ENCODE measurements around the gene CERS6. TPM values are rescaled to one million over a fixed set of nuclear protein-coding genes. Genes with fewer than 3 reads are reported as not detected.

CERS6 gene
- total and polyA plus RNA-seq, 4 donors: 4.2 to 20.4 (median 10.1) TPM

GRCh38 chr2:168445960-168446359 lies 10.1 kb upstream of the CERS6 start (continued):
- TF ChIP-seq, protein P1, sequence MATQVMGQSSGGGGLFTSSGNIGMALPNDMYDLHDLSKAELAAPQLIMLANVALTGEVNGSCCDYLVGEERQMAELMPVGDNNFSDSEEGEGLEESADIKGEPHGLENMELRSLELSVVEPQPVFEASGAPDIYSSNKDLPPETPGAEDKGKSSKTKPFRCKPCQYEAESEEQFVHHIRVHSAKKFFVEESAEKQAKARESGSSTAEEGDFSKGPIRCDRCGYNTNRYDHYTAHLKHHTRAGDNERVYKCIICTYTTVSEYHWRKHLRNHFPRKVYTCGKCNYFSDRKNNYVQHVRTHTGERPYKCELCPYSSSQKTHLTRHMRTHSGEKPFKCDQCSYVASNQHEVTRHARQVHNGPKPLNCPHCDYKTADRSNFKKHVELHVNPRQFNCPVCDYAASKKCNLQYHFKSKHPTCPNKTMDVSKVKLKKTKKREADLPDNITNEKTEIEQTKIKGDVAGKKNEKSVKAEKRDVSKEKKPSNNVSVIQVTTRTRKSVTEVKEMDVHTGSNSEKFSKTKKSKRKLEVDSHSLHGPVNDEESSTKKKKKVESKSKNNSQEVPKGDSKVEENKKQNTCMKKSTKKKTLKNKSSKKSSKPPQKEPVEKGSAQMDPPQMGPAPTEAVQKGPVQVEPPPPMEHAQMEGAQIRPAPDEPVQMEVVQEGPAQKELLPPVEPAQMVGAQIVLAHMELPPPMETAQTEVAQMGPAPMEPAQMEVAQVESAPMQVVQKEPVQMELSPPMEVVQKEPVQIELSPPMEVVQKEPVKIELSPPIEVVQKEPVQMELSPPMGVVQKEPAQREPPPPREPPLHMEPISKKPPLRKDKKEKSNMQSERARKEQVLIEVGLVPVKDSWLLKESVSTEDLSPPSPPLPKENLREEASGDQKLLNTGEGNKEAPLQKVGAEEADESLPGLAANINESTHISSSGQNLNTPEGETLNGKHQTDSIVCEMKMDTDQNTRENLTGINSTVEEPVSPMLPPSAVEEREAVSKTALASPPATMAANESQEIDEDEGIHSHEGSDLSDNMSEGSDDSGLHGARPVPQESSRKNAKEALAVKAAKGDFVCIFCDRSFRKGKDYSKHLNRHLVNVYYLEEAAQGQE (IDR thresholded peaks at IDR 0.05): no peak
- TF ChIP-seq GABPA (IDR thresholded peaks at IDR 0.05 in 1 of 2, conservative IDR thresholded peaks at IDR 0.05 in 1 of 2) (no peak), NR2F2 (IDR thresholded peaks at IDR 0.05) (no peak), RAD21 (IDR thresholded peaks at IDR 0.05) (no peak), FOXA1 (IDR thresholded peaks at IDR 0.05) (no peak), YY1 (IDR thresholded peaks at IDR 0.05) (no peak), JUND (IDR thresholded peaks at IDR 0.05) (no peak), HNF4G (IDR thresholded peaks at IDR 0.05) (no peak), RXRA (IDR thresholded peaks at IDR 0.05) (no peak), HNF4A (conservative IDR thresholded peaks at IDR 0.05) (no peak), EGR1 (IDR thresholded peaks at IDR 0.05; ENCODE audit: low read depth in 2 of 2) (no peak), FOXA2 (IDR thresholded peaks at IDR 0.05) (no peak)
- TF ChIP-seq, protein P2, sequence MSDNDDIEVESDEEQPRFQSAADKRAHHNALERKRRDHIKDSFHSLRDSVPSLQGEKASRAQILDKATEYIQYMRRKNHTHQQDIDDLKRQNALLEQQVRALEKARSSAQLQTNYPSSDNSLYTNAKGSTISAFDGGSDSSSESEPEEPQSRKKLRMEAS (IDR thresholded peaks at IDR 0.05): no peak

- Histone ChIP-seq H3K27me3 (ENCODE audit: control insufficient read depth in 4 of 4, insufficient read depth in 4 of 4, low read length in 3 of 4) (no peaks in the 10 kb centered on the region), H3K27ac (ENCODE audit: low read depth in 1 of 2, low read length in 2 of 2) (no peak overlapping the region), H3K4me1 (ENCODE audit: control insufficient read depth in 4 of 4, insufficient read depth in 4 of 4, low read length in 3 of 4) (no peaks in the 10 kb centered on the region), H3K9ac (ENCODE audit: low read depth in 1 of 2, low read length in 2 of 2) (no peak overlapping the region), H3K4me3 (ENCODE audit: low read depth in 1 of 3, low read length in 3 of 3) (no peak overlapping the region), H3K36me3 (ENCODE audit: control insufficient read depth in 4 of 4, insufficient read depth in 3 of 4, low read depth in 1 of 4, low read length in 3 of 4) (no peaks in the 10 kb centered on the region), H3K9me3 (ENCODE audit: control insufficient read depth in 4 of 4, low read length in 3 of 4) (no peaks in the 10 kb centered on the region)
- no peak for DNase-seq (ENCODE audit: low spot score)
- TF ChIP-seq FOXA1 (IDR thresholded peaks at IDR 0.05) (no peak), ZBTB33 (IDR thresholded peaks at IDR 0.05) (no peak), FOXA2 (IDR thresholded peaks at IDR 0.05) (no peak), HNF4A (conservative IDR thresholded peaks at IDR 0.05) (no peak), TAF1 (conservative IDR thresholded peaks at IDR 0.05) (no peak), EGR1 (IDR thresholded peaks at IDR 0.05; ENCODE audit: low read depth in 2 of 2) (no peak), JUND (IDR thresholded peaks at IDR 0.05) (no peak), NR2F2 (IDR thresholded peaks at IDR 0.05) (no peak), SP1 (IDR thresholded peaks at IDR 0.05) (no peak), CTCF (IDR thresholded peaks at IDR 0.05; ENCODE audit: low read depth, low read length, missing input control) (no peak), RXRA (IDR thresholded peaks at IDR 0.05) (no peak), YY1 (IDR thresholded peaks at IDR 0.05) (no peak), GABPA (IDR thresholded peaks at IDR 0.05 in 1 of 2, conservative IDR thresholded peaks at IDR 0.05 in 1 of 2) (no peak), RAD21 (IDR thresholded peaks at IDR 0.05) (no peak), HNF4G (IDR thresholded peaks at IDR 0.05) (no peak), ATF3 (IDR thresholded peaks at IDR 0.05) (no peak)
- TF ChIP-seq, protein P2 (IDR thresholded peaks at IDR 0.05): no peak
- TF ChIP-seq, protein P1 (IDR thresholded peaks at IDR 0.05): no peak
Measured at GRCh38 chr2:168448980-168449379, 7.1 kb upstream of the CERS6 start.

Measured in liver (tissue), 9 donors.